Measurements from ENCODE around the gene CACUL1.
"Not testable (repeated sequence)": the region's sequence is repeated elsewhere in the genome, so short reads cannot be mapped to it uniquely, and the experiment has no call there.

Gene CACUL1

DNA sequence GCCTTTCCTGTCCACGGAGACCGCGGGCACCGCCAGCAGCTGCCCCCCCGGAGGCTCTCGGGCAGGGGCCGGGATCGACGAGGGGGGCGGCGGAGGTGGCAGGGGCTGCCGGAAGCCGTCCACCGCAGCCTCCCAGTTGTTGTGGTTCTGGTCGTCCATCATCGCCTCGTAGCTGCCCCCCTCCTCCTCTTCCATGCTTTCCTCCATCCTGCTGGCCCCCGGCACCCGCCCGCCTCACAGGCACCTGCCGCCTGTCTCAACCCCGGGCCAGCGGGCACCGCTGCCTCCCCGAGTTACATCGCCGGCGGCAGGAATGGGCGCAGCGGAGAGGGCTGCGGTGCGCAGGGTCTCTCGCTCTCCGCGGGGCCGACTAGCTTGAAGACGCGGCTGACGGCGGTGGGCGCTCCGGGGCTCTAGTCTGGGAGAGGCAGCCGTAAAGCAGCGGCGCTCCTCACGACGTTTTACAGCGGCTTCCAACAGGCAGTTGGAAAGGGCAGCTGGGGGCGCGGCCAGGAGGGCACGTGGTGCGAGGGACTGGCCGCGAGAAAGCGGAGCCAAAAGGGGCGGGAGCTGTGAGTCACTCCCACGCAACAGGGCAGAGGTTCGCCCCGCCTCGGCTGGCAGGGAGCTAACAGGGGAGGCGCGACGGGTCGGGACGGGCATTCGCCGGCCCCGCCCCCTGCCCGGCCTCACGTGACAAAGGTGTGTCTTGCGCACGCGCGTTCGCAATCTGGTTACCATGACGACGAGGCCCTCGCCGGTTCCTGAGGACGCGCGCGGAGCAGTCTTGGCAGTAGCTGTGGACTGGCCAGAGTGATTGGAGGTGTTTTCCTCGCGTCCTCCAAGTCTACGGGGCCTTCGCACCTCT lies at the start of gene CACUL1:
Gene CACUL1 (minus strand): TSS at position 415 of the 868 bp plus-strand sequence. CDS start 208 bp downstream, at position 207.
- FAIRE-seq (peak; percentile 88), DNase-seq (ENCODE audit: low spot score) (peak; percentile 99)

DNA sequence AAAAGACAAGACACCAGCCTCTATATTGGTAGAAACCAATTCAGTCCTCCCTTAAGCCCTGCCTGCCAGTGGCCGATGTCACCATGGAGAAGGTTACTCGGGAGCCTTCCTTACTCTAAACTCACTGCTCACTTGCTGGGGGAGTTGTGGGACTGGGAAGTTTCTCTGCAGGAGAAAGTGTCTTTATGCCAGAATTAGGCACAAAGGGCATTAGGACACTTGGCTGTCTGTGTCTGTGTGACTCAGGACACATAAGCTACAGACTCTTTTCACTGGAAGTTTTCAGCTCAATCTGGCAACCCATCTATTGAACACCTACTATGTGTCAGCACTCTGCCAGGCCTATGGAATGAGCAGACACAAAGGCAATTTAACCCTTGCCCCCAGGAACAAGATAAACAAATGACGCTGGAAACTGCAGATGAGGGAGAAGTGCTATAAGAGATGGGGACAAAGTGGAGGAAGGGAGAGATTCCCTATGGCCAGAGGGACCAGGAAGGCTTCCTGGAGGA lies 49.5 kb upstream of the CACUL1 start:
- DNase-seq (ENCODE audit: low spot score): no peak

DNA sequence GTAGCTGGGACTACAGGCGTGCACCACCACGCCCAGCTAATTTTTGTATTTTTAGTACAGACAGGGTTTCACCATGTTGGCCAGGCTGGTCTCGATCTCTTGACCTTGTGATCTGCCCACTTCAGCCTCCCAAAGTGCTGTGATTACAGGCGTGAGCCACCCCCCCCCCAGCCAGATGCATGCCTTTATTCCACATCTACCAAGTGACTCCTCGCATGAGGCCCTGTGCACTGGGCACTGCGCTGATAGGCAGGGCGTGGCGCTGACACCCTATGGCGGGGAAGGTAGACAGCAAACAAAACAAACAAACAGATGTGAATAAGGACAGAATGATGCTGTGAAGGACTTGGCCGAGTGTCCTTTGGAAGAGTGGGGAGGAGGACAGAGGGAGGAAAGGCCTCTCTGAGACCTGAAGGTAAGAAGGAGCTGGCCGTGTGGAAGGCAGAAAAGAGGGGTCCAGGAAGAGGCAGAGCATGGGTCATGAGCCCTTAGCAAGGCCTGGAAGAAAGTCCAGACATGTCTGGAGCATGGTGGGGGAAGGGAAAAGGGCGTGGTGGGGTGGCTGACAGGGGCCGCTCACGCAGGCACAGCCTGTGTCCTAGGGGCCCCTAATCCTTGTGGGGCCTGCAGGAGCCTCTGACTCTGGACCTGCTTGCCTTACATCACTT lies 47.5 kb upstream of the CACUL1 start:
- DNase-seq (ENCODE audit: low spot score): no peak
- no peak for FAIRE-seq

More for the DNA sequence above, 49.5 kb upstream of the CACUL1 start:
- no peak for FAIRE-seq

DNA sequence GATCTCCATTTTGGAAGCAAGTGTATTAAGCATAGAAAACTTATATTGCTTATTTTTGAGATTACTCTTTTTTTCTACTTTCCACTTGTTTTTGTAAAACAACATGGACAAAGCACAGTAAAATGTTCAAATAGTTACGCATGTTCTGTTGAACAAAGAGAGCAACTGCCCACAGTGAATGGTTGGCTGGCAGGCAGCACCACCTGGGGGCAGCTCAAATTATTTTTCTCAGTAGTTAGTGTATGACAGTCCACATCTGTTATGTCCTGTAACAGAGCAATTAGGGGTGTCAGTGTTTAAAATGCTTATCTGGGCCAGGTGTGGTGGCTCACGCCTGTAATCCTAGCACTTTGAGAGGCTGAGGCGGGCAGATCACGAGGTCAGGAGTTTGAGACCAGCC lies 46.1 kb upstream of the CACUL1 start:
- no peak for FAIRE-seq
- DNase-seq (ENCODE audit: low spot score): no peak

DNA sequence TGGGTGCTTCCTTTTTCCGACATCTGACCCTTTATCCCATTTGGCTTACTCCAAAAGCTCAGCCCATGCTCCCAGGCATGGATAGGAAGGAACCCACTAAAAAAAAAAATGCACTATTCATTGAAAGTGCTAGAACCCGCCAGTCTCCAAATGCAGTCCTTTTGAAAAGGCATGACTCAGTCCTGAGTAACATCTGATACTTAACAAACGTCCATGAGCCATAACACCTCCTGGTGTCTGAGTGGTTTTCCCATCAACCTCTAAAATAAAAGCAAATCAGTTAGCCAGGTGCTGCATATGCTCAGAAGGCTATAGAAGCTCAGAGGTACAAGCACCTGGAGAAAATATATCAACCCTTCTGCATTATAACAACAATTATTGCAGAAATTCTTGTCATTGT lies 45.0 kb upstream of the CACUL1 start:
- DNase-seq (ENCODE audit: low spot score): peak; percentile 22
- FAIRE-seq: no peak

DNA sequence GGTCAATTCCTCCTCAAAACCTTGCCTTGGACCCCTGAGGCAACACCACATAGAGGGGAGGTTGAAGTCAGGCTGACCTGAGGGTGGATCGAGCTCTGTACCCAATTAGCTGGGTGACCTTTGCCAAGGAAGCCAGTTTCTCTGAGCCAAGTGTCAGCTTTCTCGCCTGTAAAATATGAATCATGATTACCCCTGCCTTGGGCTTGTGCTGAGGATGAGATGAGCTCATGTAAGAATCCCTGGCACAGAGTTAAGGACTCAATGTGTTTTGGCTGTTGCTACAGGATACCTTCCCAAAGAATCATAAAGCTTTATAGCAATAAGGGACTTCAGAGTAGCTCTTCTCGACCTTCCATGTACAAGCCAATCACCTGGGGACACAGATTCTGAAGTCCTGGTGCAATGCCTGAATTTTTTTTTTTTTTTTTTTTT lies 43.5 kb upstream of the CACUL1 start:
- DNase-seq (ENCODE audit: low spot score) (peak; percentile 17), FAIRE-seq (no peak)

DNA sequence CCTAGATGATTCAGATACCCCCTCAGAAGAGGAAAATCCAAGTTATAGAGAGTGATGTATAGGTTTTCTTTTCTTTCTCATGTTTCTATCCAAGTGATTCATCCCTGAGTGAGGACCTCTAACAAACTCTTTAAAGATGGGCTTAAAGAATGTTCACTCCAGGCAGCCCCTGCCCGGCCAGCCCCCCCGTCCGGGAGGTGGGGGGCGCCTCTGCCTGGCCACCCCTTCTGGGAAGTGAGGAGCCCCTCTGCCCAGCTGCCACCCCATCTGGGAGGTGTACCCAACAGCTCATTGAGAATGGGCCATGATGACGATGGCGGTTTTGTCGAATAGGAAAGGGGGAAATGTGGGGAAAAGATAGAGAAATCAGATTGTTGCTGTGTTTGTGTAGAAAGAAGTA lies 40.2 kb upstream of the CACUL1 start:
- DNase-seq (ENCODE audit: low spot score); FAIRE-seq: not testable (repeated sequence)

DNA sequence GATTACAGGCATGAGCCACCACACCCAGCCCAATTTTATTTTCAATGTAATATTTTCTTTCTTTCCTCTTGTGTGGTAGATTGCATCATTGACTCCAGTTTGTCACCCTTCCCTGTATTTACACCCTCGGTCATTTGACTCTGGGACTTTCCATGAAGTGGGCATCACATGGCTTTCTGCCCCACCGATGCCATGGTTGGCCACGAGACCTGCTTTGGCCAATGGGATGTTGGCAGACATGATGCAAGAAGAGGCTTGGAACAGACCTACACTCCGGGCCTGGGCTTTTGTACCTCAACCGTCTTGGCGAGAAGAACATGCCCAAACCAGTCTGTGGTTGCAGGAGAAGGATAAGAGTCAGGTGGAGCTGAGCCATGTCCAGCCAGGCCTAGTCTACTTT lies 38.8 kb upstream of the CACUL1 start:
- no peak for DNase-seq (ENCODE audit: low spot score)
- no peak for FAIRE-seq

DNA sequence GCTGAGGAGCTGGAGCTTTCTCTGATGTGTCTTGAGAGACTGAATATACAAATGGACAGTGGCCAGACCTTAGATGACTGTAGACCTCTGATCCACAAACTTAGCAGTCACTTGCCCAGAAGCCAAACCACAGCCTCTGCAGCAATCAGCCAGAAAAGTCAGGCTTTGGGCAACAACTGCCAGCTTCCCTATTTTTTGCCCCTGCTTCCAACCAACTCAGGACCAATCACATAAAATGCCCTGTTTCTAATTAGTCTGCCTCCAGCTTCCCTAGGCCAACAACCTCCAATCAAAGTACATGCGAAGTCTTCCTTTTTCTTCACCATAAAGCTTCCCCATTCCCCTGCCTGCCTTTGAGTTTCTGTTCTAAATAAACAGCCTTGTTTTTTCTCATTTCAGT lies 37.8 kb upstream of the CACUL1 start:
- no peak for FAIRE-seq
- no peak for DNase-seq (ENCODE audit: low spot score)

DNA sequence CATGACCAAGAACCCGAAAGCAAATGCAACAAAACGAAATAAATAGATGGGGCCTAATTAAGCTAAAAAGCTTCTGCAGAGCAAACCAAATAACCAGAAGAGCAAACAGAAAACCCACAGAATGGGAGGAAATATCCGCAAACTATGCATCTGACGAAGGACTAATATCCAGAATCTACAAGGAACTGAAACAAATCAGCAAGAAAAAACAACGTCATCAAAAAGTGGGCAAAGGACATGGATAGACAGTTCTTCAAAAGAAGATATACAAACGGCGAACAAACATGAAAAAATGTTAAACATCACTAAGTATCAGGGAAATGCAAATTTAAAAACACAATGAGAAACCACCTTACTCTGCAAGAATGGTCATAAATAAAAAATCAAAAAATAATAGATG lies 35.3 kb upstream of the CACUL1 start:
- DNase-seq (ENCODE audit: low spot score) (no peak), FAIRE-seq (no peak)

DNA sequence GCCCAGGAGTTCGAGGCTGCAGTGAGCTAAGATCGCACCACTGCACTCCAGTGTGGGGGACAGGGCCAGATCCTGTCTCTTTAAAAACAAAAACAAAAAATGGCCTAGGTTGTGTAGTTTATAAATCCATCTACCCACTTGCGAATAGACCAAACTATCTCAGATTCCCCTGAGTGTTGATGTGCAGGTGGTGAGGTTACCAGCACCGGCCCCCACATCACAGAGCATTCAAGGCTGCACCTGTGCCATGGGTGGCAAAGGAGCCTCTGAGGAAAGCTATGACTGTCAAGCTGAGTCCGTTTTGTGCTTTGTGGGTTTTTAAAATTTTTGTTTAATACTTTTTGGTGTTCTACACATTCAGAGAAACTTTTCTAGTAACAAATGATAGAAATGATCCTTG lies 30.8 kb upstream of the CACUL1 start:
- no peak for DNase-seq (ENCODE audit: low spot score)
- FAIRE-seq: no peak

DNA sequence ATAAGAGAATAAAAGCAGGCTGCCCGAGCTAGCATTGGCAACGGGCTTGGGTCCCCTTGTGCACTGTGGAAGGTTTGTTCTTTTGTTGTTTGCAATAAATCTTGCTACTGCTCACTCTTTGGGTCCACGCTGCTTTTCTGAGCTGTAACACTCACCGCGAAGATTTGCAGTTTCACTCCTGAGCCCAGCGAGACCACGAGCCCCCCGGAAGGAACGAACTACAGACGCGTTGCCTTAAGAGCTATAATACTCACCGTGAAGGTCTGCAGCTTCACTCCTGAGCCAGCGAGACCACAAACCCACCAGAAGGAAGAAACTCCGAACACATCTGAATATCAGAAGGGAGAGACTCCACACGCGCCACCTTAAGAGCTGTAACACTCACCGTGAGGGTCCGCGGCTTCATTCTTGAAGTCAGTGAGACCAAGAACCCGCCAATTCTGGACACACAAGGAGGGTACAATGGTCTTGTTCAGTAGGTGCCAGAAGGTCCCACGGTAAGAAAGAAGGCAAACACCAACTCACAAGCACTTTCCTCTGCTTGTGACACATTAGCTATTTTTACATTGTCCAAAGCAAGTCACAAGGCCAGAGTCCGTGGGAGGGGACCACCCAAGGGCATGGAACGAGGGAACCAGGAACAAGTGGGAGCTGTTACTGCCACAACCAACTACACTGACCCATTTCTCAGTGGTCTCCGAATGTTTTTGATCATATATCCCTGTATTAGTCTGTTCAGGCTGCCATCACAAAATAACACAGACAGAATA lies 29.2 kb upstream of the CACUL1 start:
- DNase-seq (ENCODE audit: low spot score) (no peak), FAIRE-seq (no peak)

DNA sequence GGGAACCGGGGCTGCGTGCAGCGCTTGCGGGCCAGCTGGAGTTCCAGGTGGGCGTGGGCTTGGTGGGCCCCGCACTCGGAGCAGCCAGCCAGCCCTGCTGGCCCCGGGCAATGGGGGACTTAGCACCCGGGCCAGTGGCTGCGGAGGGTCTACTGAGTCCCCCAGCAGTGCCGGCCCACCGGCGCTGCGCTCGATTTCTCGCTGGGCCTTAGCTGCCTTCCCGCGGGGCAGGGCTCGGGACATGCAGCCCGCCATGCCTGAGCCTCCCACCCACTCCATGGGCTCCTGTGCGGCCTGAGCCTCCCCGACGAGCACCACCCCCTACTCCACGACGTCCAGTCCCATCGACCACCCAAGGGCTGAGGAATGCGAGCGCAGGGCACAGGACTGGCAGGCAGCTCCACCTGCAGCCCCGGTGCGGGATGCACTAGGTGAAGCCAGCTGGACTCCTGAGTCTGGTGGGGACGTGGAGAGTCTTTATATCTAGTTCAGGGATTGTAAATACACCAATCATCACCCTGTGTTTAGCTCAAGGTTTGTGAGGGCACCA lies 28.2 kb upstream of the CACUL1 start:
- not testable (repeated sequence) for DNase-seq (ENCODE audit: low spot score); FAIRE-seq

DNA sequence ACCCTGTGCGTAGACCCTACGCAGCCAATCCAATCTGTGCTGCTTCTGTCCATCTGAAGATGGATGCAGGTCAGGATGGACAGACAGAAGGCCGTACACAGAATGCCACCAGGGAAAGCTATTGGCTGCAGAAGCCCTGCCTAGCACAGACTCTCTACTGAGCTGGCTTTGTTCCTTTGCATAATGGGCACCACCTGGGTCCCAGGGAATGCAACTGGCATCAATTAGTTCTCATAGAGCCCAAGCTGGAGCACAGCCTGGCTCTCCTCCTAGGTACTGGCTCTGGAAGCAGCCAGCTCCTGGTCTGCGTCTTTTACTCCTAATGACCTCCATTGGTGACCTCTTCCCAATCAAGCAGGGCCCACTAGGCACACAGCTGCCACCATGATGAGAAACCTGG lies 26.8 kb upstream of the CACUL1 start:
- no peak for DNase-seq (ENCODE audit: low spot score)
- FAIRE-seq: no peak

DNA sequence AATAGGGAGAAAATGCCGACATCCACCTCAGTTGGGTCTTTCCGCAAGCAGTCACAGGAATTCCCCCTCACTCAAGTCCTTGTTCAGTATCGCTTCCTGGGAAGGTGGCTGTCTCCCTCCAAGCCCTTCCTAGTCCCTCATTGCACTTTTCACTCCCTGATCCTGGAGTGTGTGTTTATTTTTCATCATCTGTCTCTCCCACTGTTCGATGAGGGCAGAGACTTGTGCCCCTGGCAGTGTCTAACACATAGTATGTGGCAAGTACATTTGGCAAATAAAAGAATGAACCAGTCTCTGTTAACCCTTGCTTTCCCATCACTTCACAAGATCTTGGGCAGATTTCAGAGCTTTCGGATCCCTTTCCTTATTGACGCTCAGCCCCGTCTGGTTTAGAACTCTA lies 24.0 kb upstream of the CACUL1 start:
- DNase-seq (ENCODE audit: low spot score): no peak
- no peak for FAIRE-seq

DNA sequence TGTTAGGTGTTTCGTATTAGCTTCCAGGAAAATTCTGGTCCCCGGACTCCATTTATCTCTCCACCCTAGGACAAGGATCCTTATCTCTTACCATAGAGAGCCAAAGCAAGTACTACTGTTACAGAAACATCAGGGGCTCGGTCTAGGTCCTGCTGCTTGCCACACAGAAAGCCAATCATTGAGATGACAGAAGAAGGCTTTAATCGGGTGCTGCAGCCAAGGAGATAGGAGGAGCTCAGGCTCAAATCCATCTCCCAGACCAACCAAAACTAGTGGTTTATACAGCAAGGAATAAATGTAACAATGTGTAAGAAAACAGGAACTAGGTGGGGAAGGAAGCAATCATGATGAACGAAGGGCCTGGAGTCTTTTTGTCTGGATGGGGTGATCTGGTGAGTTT lies 22.2 kb upstream of the CACUL1 start:
- no peak for FAIRE-seq
- no peak for DNase-seq (ENCODE audit: low spot score)

DNA sequence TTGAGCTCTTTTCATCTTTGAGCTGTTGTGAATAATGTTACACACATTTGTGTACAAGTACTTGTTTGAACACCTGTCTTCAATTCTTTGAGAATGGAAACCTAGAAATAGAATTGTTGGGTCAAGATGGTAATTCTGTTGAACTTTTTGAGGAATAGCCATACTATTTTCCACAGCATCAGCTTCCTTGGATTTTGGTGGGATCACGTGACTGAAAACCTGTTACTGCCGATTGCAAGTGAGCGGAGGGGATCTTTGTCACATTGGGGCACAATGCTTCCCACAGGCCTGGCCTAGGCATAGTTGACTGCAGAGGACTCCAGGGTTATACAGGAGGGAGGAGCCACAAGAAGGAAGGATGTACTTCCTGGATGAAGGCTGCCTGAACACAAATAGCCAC lies 21.3 kb upstream of the CACUL1 start:
- FAIRE-seq (no peak), DNase-seq (ENCODE audit: low spot score) (no peak)

DNA sequence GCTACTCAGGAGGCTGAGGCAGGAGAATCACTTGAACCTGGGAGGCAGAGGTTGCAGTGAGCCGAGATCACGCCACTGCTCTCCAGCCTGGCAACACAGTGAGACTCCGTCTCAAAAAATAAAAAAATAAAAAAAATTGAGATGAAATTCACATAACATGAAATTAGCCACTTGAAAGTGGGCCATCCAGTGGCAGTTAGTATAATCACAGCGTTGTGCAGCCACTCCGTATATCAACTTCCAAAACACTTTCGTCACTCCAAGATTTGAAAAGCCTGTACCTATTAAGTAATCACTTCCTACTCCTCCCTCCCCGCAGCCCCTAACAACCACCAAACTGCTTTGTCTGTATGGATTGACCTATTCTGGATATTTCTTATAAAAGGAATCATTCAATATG lies 20.7 kb upstream of the CACUL1 start:
- DNase-seq (ENCODE audit: low spot score) (no peak), FAIRE-seq (no peak)

DNA sequence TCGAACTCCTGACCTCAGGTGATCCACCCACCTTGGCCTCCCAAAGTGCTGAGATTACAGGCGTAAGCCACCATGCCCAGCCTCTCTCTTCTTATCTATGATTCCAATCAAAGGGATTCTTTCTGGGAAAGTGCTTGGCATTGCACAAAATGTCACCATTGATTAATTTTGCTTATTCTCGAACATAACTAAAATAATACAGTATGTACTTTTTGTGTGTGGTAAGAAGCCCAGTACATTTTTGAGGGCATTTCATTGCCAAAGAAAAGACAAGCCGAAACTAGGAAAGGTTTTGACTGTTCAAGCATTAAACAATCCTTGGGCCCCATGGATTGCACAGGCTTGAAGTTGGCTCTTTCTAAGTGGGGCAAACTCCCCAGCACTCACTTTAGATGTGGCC lies 18.3 kb upstream of the CACUL1 start:
- no peak for FAIRE-seq
- DNase-seq (ENCODE audit: low spot score): no peak

DNA sequence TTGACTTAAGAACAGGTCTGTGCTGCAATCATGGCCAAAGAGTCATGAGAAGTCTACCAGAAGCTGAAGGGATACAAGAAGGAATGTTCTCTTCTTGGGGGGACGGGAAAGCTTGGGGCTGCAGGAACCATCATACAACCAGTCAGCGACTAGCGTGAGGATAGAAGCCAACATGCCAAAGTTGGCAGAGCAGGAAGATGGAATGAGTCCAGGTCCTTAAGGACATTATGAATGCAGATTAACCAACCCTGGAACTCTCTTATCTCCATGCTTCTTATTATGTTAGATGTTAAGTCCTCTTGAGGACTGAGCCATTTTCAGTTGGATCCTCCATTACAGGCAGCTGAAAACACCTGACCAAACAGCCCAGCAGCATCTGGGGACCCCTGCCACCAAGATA lies 17.2 kb upstream of the CACUL1 start:
- FAIRE-seq (no peak), DNase-seq (ENCODE audit: low spot score) (no peak)

DNA sequence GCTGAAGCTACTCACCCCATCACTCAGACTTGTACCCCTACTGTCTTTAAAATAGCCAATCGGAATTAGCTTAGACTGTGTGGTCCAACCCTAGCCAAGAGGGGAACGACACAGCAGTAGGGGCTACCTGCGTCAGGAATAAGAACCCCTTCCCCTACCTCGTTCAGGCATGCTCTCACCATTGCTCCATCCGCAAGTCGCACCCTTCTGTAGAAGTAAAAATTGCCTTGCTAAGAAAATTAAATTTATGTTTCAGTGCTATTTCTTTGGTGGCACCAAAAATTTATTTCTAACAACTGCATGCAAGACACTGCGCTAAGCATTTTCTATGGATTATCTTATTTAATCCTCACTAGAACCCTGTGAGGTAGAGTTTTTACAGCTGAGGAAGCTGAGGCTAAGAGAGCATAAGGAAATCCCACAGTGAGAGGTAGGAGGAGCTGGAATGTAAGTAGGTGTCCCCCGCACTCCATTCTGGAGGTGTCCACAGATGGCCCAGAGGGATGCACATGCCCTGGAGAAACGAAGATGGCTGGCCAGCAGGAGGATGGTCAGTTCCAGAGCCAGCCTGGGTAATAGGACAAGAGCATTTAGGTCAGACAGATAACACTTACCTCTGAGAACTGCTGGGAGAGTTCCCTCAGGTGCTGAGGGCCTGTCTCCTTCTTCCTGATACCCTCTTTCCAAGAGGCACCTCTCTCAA lies 15.3 kb upstream of the CACUL1 start:
- FAIRE-seq: no peak
- DNase-seq (ENCODE audit: low spot score): no peak
